Endothelial cell of umbilical vein (primary cell): ENCODE measurements around the gene MBL2. TPM values are rescaled to one million over a fixed set of nuclear protein-coding genes. Genes with fewer than 3 reads are reported as not detected.

ENCODE experiments used
- BruUV-seq: library from RNA; stranded (reverse); fragments of 400-500 nt; replicated peaks from 2 replicates; lab custom pipeline; 2021; lab: Mats Ljungman, UMichigan
- CTCF ChIA-PET: fragments of 300-600, 350-600 bp; sonication (Branson Sonifier 250); formaldehyde crosslinking; loops from one replicate; lab custom pipeline; 2021; ENCODE audit warnings: antibody characterized with exemption, inconsistent platforms; lab: Charles Lee
- POLR2A ChIA-PET: fragments of 300-600, 350-600 bp; sonication (Branson Sonifier 250); formaldehyde crosslinking; loops from one replicate; lab custom pipeline; 2021; ENCODE audit warnings: antibody characterized with exemption, inconsistent platforms; lab: Charles Lee
- DNase-seq: peaks from one replicate; pipeline ENCODE4 v3.0.0-alpha.2; 2011; ENCODE audit warnings: low read depth, low spot score
- FAIRE-seq: peaks from 2 replicates; lab custom pipeline; 2011; peaks lifted over from hg19 to GRCh38; lab: Jason Lieb, UNC
- H2AFZ ChIP-seq: 2 replicates; pipeline ENCODE4 v1.6.0; 2012; ENCODE audit warnings: low read depth, low read length, control low read depth, inconsistent platforms
- H3K27ac ChIP-seq: 2 replicates; pipeline ENCODE4 v1.5.1; 2011; ENCODE audit warnings: low read depth, mild to moderate bottlenecking, control low read depth, low read length, moderate library complexity; ENCODE audit not compliant: insufficient read depth
- H3K27me3 ChIP-seq, 2 experiments: 2 replicates each; pipeline versions ENCODE4 v1.6.0 to v1.6.1; 2011; ENCODE audit warnings: low read length in 2 of 2, mixed read lengths in 1 of 2; ENCODE audit not compliant: control insufficient read depth in 2 of 2, insufficient read depth in 2 of 2
- H3K36me3 ChIP-seq, 2 experiments: 2 replicates in 1 of 2; 3 replicates in 1 of 2; pipeline ENCODE4 v1.5.1; 2011; ENCODE audit warnings: low read length in 2 of 2, mild to moderate bottlenecking in 1 of 2, moderate library complexity in 1 of 2; ENCODE audit not compliant: control insufficient read depth in 2 of 2, insufficient read depth in 2 of 2; ENCODE audit errors: extremely low read depth in 1 of 2
- H3K4me1 ChIP-seq: 3 replicates; pipeline ENCODE4 v1.5.1; 2011; ENCODE audit warnings: mild to moderate bottlenecking, low read length; ENCODE audit not compliant: control insufficient read depth, insufficient read depth; ENCODE audit errors: extremely low read depth
- H3K4me2 ChIP-seq: 2 replicates; pipeline ENCODE4 v1.6.1; 2011; ENCODE audit warnings: low read length, control low read depth, mixed read lengths; ENCODE audit not compliant: insufficient read depth
- H3K4me3 ChIP-seq, 3 experiments: fragments of 200-600 bp in 1 of 3; sonication (generic), shearing (Covaris generic) in 1 of 3; replicated peaks in 1 of 3; 2 replicates each; pipeline ENCODE4 v1.5.1; 2011 to 2016; ENCODE audit warnings: control low read depth in 3 of 3, low read length in 3 of 3, mild to moderate bottlenecking in 2 of 3, inconsistent platforms in 1 of 3, low read depth in 1 of 3, moderate library complexity in 1 of 3; ENCODE audit not compliant: insufficient read depth in 1 of 3
- H3K79me2 ChIP-seq: 2 replicates; pipeline ENCODE4 v1.6.0; 2012; ENCODE audit warnings: low read length, inconsistent platforms; ENCODE audit not compliant: control insufficient read depth, insufficient read depth
- H3K9ac ChIP-seq: replicated peaks from 2 replicates; pipeline ENCODE3; 2011; ENCODE audit warnings: low read length, control low read depth; ENCODE audit not compliant: insufficient read depth; ENCODE audit errors: extremely low read depth
- H3K9me1 ChIP-seq: replicated peaks from 3 replicates; pipeline ENCODE4 v1.6.0; 2011; ENCODE audit warnings: mild to moderate bottlenecking, low read length; ENCODE audit not compliant: control insufficient read depth, insufficient read depth; ENCODE audit errors: extremely low read depth
- H3K9me3 ChIP-seq: replicated peaks from 2 replicates; pipeline ENCODE4 v1.5.1; 2012; ENCODE audit warnings: low read length, inconsistent platforms; ENCODE audit not compliant: control insufficient read depth, insufficient read depth
- H4K20me1 ChIP-seq: replicated peaks from 2 replicates; pipeline ENCODE3; 2011; ENCODE audit warnings: mild to moderate bottlenecking, low read length; ENCODE audit not compliant: control insufficient read depth, insufficient read depth; ENCODE audit errors: extremely low read depth
- CTCF ChIP-seq, 2 donors: IDR thresholded peaks; 1 replicate in 1 of 2; 2 replicates in 1 of 2; pipeline ENCODE4 v1.5.1; 2011; ENCODE audit warnings: low read length in 2 of 2, mild to moderate bottlenecking in 2 of 2, moderate library complexity in 2 of 2, control low read depth in 1 of 2, inconsistent platforms in 1 of 2, low read depth in 1 of 2; ENCODE audit not compliant: insufficient read depth in 1 of 2; ENCODE audit errors: extremely low read depth in 1 of 2
- FOS ChIP-seq: IDR thresholded peaks from 2 replicates; pipeline ENCODE4 v1.6.1; 2011; ENCODE audit warnings: mild to moderate bottlenecking, low read length, moderate library complexity, borderline replicate concordance; ENCODE audit not compliant: insufficient read depth
- GATA2 ChIP-seq: IDR thresholded peaks from 2 replicates; pipeline ENCODE4 v1.7.0; 2011; ENCODE audit warnings: low read depth, mild to moderate bottlenecking, moderate library complexity, mixed read lengths, low read length; ENCODE audit not compliant: insufficient read length, insufficient read depth
- MYC ChIP-seq: IDR thresholded peaks from one replicate; pipeline ENCODE4 v1.6.1; 2011; ENCODE audit warnings: mild to moderate bottlenecking, low read depth, low read length
- POLR2A ChIP-seq: IDR thresholded peaks from 2 replicates; pipeline ENCODE4 v1.6.1; 2012; ENCODE audit warnings: low read depth, mild to moderate bottlenecking, control low read depth, low read length
- dilution Hi-C: fragments of 300-500 bp; cut with MboI; formaldehyde crosslinking; loops from one replicate; pipeline ENCODE4 v1.15.0; 2019; ENCODE audit warnings: low sequenced_read_pairs; ENCODE audit not compliant: extremely low pct_ligation_motif_present
- intact Hi-C: fragments of 100-400 bp; cut with micrococcal nuclease; formaldehyde crosslinking; loops from one replicate; pipeline ENCODE4 v1.10.0; 2022
- polyA plus RNA-seq, 4 experiments: library from polyadenylated mRNA; depleted of rRNA in 3 of 4; stranded (reverse) in 3 of 4; unstranded in 1 of 4; fragments of >200 nt; gene quantifications; 2 replicates each; pipeline versions ENCODE4 v1.2.1 to v1.2.3, GENCODE V29; 2011 to 2012; ENCODE audit warnings: missing spikeins in 1 of 4
- total RNA-seq: library from RNA; stranded (reverse); gene quantifications from 2 replicates; pipeline ENCODE4 v1.2.3, GENCODE V29; 2021
- TF ChIP-seq, protein P1 (sequence below): IDR thresholded peaks from 2 replicates; pipeline ENCODE4 v1.6.1; 2011; ENCODE audit not compliant: insufficient read depth, insufficient read length

Gene MBL2
- total and polyA plus RNA-seq, 2 donors (not counting 3 experiments of a cell fraction or from before 2014, with no cell fraction given) = not detected

GRCh38 chr10:52820309-52820708 is 47.7 kb upstream of the MBL2 start:
- BruUV-seq = no TSS peak
- FAIRE-seq (no peak), DNase-seq (no peak)
- H3K27ac ChIP-seq = no peak overlapping the region
- H3K4me2 ChIP-seq = no peak overlapping the region
- peaks cover 4 to 5% of the 10 kb centered on the region in 2 experiments for H3K27me3 ChIP-seq
- TF ChIP-seq, protein P1, sequence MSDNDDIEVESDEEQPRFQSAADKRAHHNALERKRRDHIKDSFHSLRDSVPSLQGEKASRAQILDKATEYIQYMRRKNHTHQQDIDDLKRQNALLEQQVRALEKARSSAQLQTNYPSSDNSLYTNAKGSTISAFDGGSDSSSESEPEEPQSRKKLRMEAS = no peak
- no peak for TF ChIP-seq POLR2A
- TF ChIP-seq FOS = no peak
- TF ChIP-seq GATA2 = no peak
- dilution Hi-C loops (no loop called here), intact Hi-C loops (no loop called here)
- H3K9ac ChIP-seq = no peak overlapping the region
- H3K9me1 ChIP-seq = no peaks in the 10 kb centered on the region
- H2AFZ ChIP-seq = no peak overlapping the region
- no peaks in the 10 kb centered on the region for H3K4me1 ChIP-seq
- no peaks in the 10 kb centered on the region for H3K9me3 ChIP-seq
- ChIA-PET CTCF (interaction anchor here (0.6 kb wide), 1 partner anchor 563 kb away, joined by 4 read pairs; no protein-coding TSS in a partner anchor), POLR2A (no interaction called here)
- no peaks in the 10 kb centered on the region for H3K36me3 ChIP-seq
- no peaks in the 10 kb centered on the region for H3K79me2 ChIP-seq
- H3K4me3 ChIP-seq = no peak overlapping the region
- H4K20me1 ChIP-seq = no peaks in the 10 kb centered on the region

DNA sequence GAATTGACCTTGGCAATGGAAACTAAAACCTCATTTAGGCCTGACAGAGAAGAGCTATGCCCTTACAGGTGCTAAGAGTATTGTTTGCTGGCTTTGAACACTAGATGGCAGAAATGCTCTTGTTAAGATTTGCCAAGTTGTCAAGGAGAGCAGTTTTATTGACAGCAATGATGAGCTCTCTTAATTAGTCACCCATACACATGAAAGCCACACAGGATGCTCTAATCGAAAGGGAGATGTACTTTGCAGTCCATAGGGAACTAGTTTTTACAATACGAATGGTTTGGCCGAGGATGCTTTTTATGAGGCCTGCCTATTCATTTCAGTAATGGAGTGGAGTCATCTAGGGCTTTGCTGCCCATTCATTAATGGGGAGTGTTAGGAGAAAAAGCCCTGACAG is 45.4 kb upstream of the MBL2 start:
- Histone ChIP-seq H3K4me1 (no peaks in the 10 kb centered on the region), H3K36me3 (no peaks in the 10 kb centered on the region), H3K4me3 (no peak overlapping the region), H3K79me2 (no peaks in the 10 kb centered on the region), H4K20me1 (no peaks in the 10 kb centered on the region), H2AFZ (no peak overlapping the region), H3K4me2 (no peak overlapping the region), H3K9ac (no peak overlapping the region), H3K27me3 (peaks cover 4 to 5% of the 10 kb centered on the region in 2 experiments), H3K9me1 (no peaks in the 10 kb centered on the region), H3K9me3 (no peaks in the 10 kb centered on the region), H3K27ac (no peak overlapping the region)
- POLR2A ChIA-PET = no interaction called here
- intact Hi-C loops = no loop called here
- peak; percentile 88 for FAIRE-seq
- TF ChIP-seq FOS (no peak), CTCF (IDR thresholded peaks at IDR 0.05; ENCODE audit: extremely low read depth in 1 of 2, insufficient read depth in 1 of 2, low read depth in 1 of 2, low read length in 2 of 2) (peak; percentile 37 to 60), MYC (no peak)
- peak; percentile 58 for DNase-seq
- dilution Hi-C loops = no loop called here
- CTCF ChIA-PET = interaction anchor here (0.6 to 1.7 kb wide), 28 partner anchors 11 to 1897 kb away, joined by 3 to 24 read pairs (median 4); no protein-coding TSS in a partner anchor
- BruUV-seq = no TSS peak
